ENCODE data around the gene KCNQ2.

- TF ChIP-seq CTCF (IDR thresholded peaks at IDR 0.05 in 8 of 11, conservative IDR thresholded peaks at IDR 0.05 in 3 of 11) (peak; percentile 64 to 98 (median 94)), POLR2AphosphoS5 (IDR thresholded peaks at IDR 0.05) (peak in 2 of 3 donors; percentile 43 to 60), POLR2A (IDR thresholded peaks at IDR 0.05) (no peak)
Measured at GRCh38 chr20:63495741-63496595, 23.5 kb upstream of the KCNQ2 start.

Data from spleen (tissue), 7 donors.